Erythroblast (primary cell): ENCODE results near the gene CNTROB.

ENCODE experiments used
- GATA1 ChIP-seq: IDR thresholded peaks from 2 replicates; pipeline ENCODE4 v1.6.1; 2011; ENCODE audit warnings: low read depth, mild to moderate bottlenecking, control low read depth, low read length, moderate library complexity
- POLR2A ChIP-seq: IDR thresholded peaks from 2 replicates; pipeline ENCODE4 v1.6.1; 2011; ENCODE audit warnings: mild to moderate bottlenecking, low read length

DNA sequence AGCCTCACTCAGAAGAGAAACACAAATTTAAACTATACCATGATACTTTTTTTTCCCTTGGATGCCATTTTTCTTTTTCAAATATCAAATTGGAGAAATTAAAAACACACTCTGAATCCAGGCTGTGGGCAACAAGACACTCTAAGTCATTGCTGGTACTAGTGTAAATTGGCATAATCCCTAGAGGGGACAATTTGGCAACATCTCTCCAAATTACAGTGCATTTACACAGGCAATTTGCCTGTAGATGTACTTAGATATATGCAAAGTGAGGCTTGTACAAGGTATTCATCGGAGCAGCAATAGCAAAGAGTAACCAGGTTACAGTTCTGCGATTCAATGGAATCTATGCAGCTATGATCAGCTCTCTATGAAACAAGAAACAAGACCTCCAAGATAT lies 63.7 kb downstream of the CNTROB start:
- no peak for TF ChIP-seq POLR2A
- no peak for TF ChIP-seq GATA1
